Mesenchymal stem cell (in vitro differentiated cells and primary cell): ENCODE results near the gene PER3.
A peak's percentile ranks its signal among the peaks of the same experiment; 100 is the strongest.

Experiments used
- DNase-seq: peaks from one replicate; pipeline ENCODE4 v3.0.0-alpha.2; 2013
- H2AFZ ChIP-seq: one replicate; pipeline ENCODE4 v1.6.1; 2013; ENCODE audit warnings: low read depth, mild to moderate bottlenecking, control low read depth, inconsistent platforms, low read length, moderate library complexity
- H2AK5ac ChIP-seq: 2 replicates; pipeline ENCODE4 v1.6.1; 2013; ENCODE audit warnings: low read length, moderate library complexity, mild to moderate bottlenecking, inconsistent platforms; ENCODE audit not compliant: severe bottlenecking
- H2BK120ac ChIP-seq: one replicate; pipeline ENCODE4 v1.6.1; 2013; ENCODE audit warnings: low read depth, mild to moderate bottlenecking, inconsistent platforms, low read length, moderate library complexity
- H2BK12ac ChIP-seq, 2 experiments: one replicate each; pipeline ENCODE4 v1.6.1; 2013; ENCODE audit warnings: inconsistent platforms in 2 of 2, low read length in 2 of 2, mild to moderate bottlenecking in 2 of 2, moderate library complexity in 2 of 2, control low read depth in 1 of 2
- H2BK15ac ChIP-seq: one replicate; pipeline ENCODE4 v1.6.1; 2013; ENCODE audit warnings: mild to moderate bottlenecking, low read depth, inconsistent platforms; ENCODE audit not compliant: poor library complexity, severe bottlenecking
- H2BK5ac ChIP-seq: 2 replicates; pipeline ENCODE4 v1.6.1; 2013; ENCODE audit warnings: low read depth, mild to moderate bottlenecking, low read length, control low read depth, inconsistent platforms; ENCODE audit not compliant: poor library complexity, severe bottlenecking
- H3K14ac ChIP-seq, 2 experiments: one replicate each; pipeline ENCODE4 v1.6.1; 2013; ENCODE audit warnings: inconsistent platforms in 2 of 2, low read length in 2 of 2, control low read depth in 1 of 2, mild to moderate bottlenecking in 1 of 2, moderate library complexity in 1 of 2
- H3K18ac ChIP-seq, 2 experiments: one replicate each; pipeline ENCODE4 v1.6.1; 2013; ENCODE audit warnings: inconsistent platforms in 2 of 2, low read length in 2 of 2, control low read depth in 1 of 2, low read depth in 1 of 2, mild to moderate bottlenecking in 1 of 2
- H3K23ac ChIP-seq, 2 experiments: one replicate each; pipeline ENCODE4 v1.6.1; 2013; ENCODE audit warnings: inconsistent platforms in 2 of 2, low read length in 2 of 2, mild to moderate bottlenecking in 2 of 2, moderate library complexity in 2 of 2, control low read depth in 1 of 2
- H3K27ac ChIP-seq: 2 replicates; pipeline ENCODE4 v1.5.1; 2013; ENCODE audit warnings: mild to moderate bottlenecking, moderate library complexity, low read length, control low read depth, inconsistent platforms; ENCODE audit not compliant: poor library complexity, severe bottlenecking
- H3K27me3 ChIP-seq, 2 experiments: 2 replicates each; pipeline versions ENCODE4 v1.6.1 to v1.7.0; 2013; ENCODE audit warnings: low read length in 2 of 2, mild to moderate bottlenecking in 2 of 2, moderate library complexity in 2 of 2, control low read depth in 1 of 2, inconsistent platforms in 1 of 2; ENCODE audit not compliant: control insufficient read depth in 1 of 2, insufficient read depth in 1 of 2
- H3K36me3 ChIP-seq, 2 experiments: 2 replicates each; pipeline versions ENCODE4 v1.6.1 to v1.7.0; 2013; ENCODE audit warnings: low read length in 2 of 2, control low read depth in 1 of 2, inconsistent platforms in 1 of 2, low read depth in 1 of 2, mild to moderate bottlenecking in 1 of 2; ENCODE audit not compliant: insufficient read depth in 2 of 2, control insufficient read depth in 1 of 2
- H3K4ac ChIP-seq, 2 experiments: one replicate each; pipeline ENCODE4 v1.6.1; 2013; ENCODE audit warnings: inconsistent platforms in 2 of 2, low read length in 2 of 2, mild to moderate bottlenecking in 2 of 2, moderate library complexity in 2 of 2, control low read depth in 1 of 2, low read depth in 1 of 2
- H3K4me1 ChIP-seq: 2 replicates; pipeline ENCODE4 v1.6.1; 2013; ENCODE audit warnings: low read depth, low read length, control low read depth; ENCODE audit not compliant: control insufficient read depth, insufficient read depth
- H3K4me2 ChIP-seq: 2 replicates; pipeline ENCODE4 v1.6.1; 2013; ENCODE audit warnings: low read length, mild to moderate bottlenecking, inconsistent platforms; ENCODE audit not compliant: poor library complexity, severe bottlenecking
- H3K4me3 ChIP-seq, 2 experiments: 2 replicates each; pipeline versions ENCODE4 v1.5.1 to v1.7.0; 2013; ENCODE audit warnings: low read length in 2 of 2, mild to moderate bottlenecking in 2 of 2, control low read depth in 1 of 2, low read depth in 1 of 2; ENCODE audit not compliant: insufficient read depth in 1 of 2
- H3K79me1 ChIP-seq: replicated peaks from 2 replicates; pipeline ENCODE4 v1.6.1; 2013; ENCODE audit warnings: mild to moderate bottlenecking, control low read depth, low read length, inconsistent platforms; ENCODE audit not compliant: poor library complexity, severe bottlenecking
- H3K9ac ChIP-seq: 2 replicates; pipeline ENCODE4 v1.7.0; 2013; ENCODE audit warnings: mild to moderate bottlenecking, low read length, moderate library complexity
- H3K9me3 ChIP-seq: 2 replicates; pipeline ENCODE4 v1.7.0; 2013; ENCODE audit warnings: mild to moderate bottlenecking, low read length; ENCODE audit not compliant: control insufficient read depth
- H4K8ac ChIP-seq: one replicate; pipeline ENCODE4 v1.6.1; 2013; ENCODE audit warnings: inconsistent platforms, mild to moderate bottlenecking, low read length, moderate library complexity
- H4K91ac ChIP-seq: one replicate; pipeline ENCODE4 v1.6.1; 2013; ENCODE audit warnings: mild to moderate bottlenecking, low read length, inconsistent platforms
- WGBS: methylation state at CpG from one replicate; pipeline ENCODE4 v1.1.7; 2013; ENCODE audit warnings: mixed read lengths; 5-methylcytosine and 5-hydroxymethylcytosine counted together

The PER3 gene

GRCh38 chr1:7805460-7805859, 21.4 kb downstream of the PER3 start:
- Histone ChIP-seq H3K79me1 (no peaks in the 10 kb centered on the region), H2BK12ac (no peak overlapping the region), H3K9me3 (no peaks in the 10 kb centered on the region), H3K23ac (no peak overlapping the region), H3K27ac (no peak overlapping the region), H3K36me3 (peaks cover 7 to 91% of the 10 kb centered on the region in 2 experiments), H2AFZ (no peak overlapping the region), H3K4ac (no peak overlapping the region), H3K9ac (no peak overlapping the region), H2BK15ac (no peak overlapping the region), H3K14ac (no peak overlapping the region), H4K8ac (no peak overlapping the region), H2BK120ac (no peak overlapping the region), H3K27me3 (no peaks in the 10 kb centered on the region), H3K4me3 (no peak overlapping the region), H2AK5ac (no peak overlapping the region), H3K4me2 (no peak overlapping the region), H2BK5ac (no peak overlapping the region), H4K91ac (no peak overlapping the region), H3K4me1 (peaks cover 2% of the 10 kb centered on the region), H3K18ac (no peak overlapping the region)
- DNase-seq: no peak
- WGBS: 90% methylated on average over 8 of the region's 9 CpGs

- peaks cover 2% of the 10 kb centered on the region for H3K4me1 ChIP-seq
- peak; percentile 45 for DNase-seq
- no peak overlapping the region for H2BK15ac ChIP-seq
- H3K4me3 ChIP-seq: no peak overlapping the region
- H3K4me2 ChIP-seq: no peak overlapping the region
- H3K14ac ChIP-seq: no peak overlapping the region
- H3K79me1 ChIP-seq: no peaks in the 10 kb centered on the region
- H3K27ac ChIP-seq: no peak overlapping the region
- H4K8ac ChIP-seq: no peak overlapping the region
- H2BK5ac ChIP-seq: no peak overlapping the region
- peaks cover 7 to 89% of the 10 kb centered on the region in 2 experiments for H3K36me3 ChIP-seq
- H2AFZ ChIP-seq: no peak overlapping the region
- 69% methylated on average over 1 of the region's 1 CpG for WGBS
- no peak overlapping the region for H2BK120ac ChIP-seq
- H2AK5ac ChIP-seq: no peak overlapping the region
- no peak overlapping the region for H3K23ac ChIP-seq
- H3K27me3 ChIP-seq: no peaks in the 10 kb centered on the region
- H3K9me3 ChIP-seq: peaks cover 8% of the 10 kb centered on the region
- no peak overlapping the region for H3K9ac ChIP-seq
- no peak overlapping the region for H4K91ac ChIP-seq
- no peak overlapping the region for H3K18ac ChIP-seq
- H3K4ac ChIP-seq: no peak overlapping the region
- no peak overlapping the region for H2BK12ac ChIP-seq
These were observed 24.3 kb downstream of the PER3 start for GRCh38 chr1:7808253-7808844.

- Histone ChIP-seq H2AFZ (no peak overlapping the region), H3K23ac (no peak overlapping the region), H2BK15ac (no peak overlapping the region), H3K14ac (no peak overlapping the region), H3K4me2 (no peak overlapping the region), H3K4me3 (no peak overlapping the region), H3K4ac (no peak overlapping the region), H3K9me3 (peaks cover 18% of the 10 kb centered on the region), H4K91ac (peak overlapping the region; percentile 6), H2BK120ac (no peak overlapping the region), H3K36me3 (peaks cover 2 to 86% of the 10 kb centered on the region in 2 experiments), H2BK12ac (no peak overlapping the region), H3K9ac (no peak overlapping the region), H3K27ac (no peak overlapping the region), H3K27me3 (no peaks in the 10 kb centered on the region), H3K18ac (no peak overlapping the region), H2BK5ac (no peak overlapping the region), H2AK5ac (no peak overlapping the region), H3K79me1 (no peaks in the 10 kb centered on the region), H3K4me1 (peaks cover 2% of the 10 kb centered on the region), H4K8ac (no peak overlapping the region)
- WGBS: 96% methylated on average over 9 of the region's 13 CpGs
- no peak for DNase-seq
These were observed 25.7 kb downstream of the PER3 start for GRCh38 chr1:7809742-7810141.

GRCh38 chr1:7810395-7810794, 26.3 kb downstream of the PER3 start:
- H2BK5ac ChIP-seq: no peak overlapping the region
- H3K4me3 ChIP-seq: no peak overlapping the region
- no peak overlapping the region for H3K14ac ChIP-seq
- no peak overlapping the region for H2BK12ac ChIP-seq
- peak overlapping the region; percentile 17 for H2BK15ac ChIP-seq
- H3K27me3 ChIP-seq: no peaks in the 10 kb centered on the region
- peaks cover 2% of the 10 kb centered on the region for H3K4me1 ChIP-seq
- DNase-seq: peak; percentile 94
- no peak overlapping the region for H3K4me2 ChIP-seq
- 10% methylated on average over 5 of the region's 7 CpGs for WGBS
- H3K18ac ChIP-seq: no peak overlapping the region
- no peak overlapping the region for H2BK120ac ChIP-seq
- peaks cover 18% of the 10 kb centered on the region for H3K9me3 ChIP-seq
- no peak overlapping the region for H3K23ac ChIP-seq
- no peak overlapping the region for H4K8ac ChIP-seq
- H2AFZ ChIP-seq: no peak overlapping the region
- H3K79me1 ChIP-seq: no peaks in the 10 kb centered on the region
- no peak overlapping the region for H3K27ac ChIP-seq
- H3K9ac ChIP-seq: no peak overlapping the region
- H2AK5ac ChIP-seq: no peak overlapping the region
- no peak overlapping the region for H3K4ac ChIP-seq
- H4K91ac ChIP-seq: no peak overlapping the region
- H3K36me3 ChIP-seq: peaks cover 2 to 86% of the 10 kb centered on the region in 2 experiments
